IPS DF 6.9 (cell line): ENCODE data around the gene CNTFR.

Source experiments
- DNase-seq: peaks from one replicate; pipeline ENCODE4 v3.0.0-alpha.2; 2013; ENCODE audit warnings: low read depth, low spot score
- H3K27ac ChIP-seq: one replicate; pipeline ENCODE4 v1.5.1; 2013; ENCODE audit warnings: low read length, control low read depth
- H3K27me3 ChIP-seq: 2 replicates; pipeline ENCODE4 v1.6.1; 2013; ENCODE audit warnings: mild to moderate bottlenecking, low read length; ENCODE audit not compliant: control insufficient read depth, insufficient read depth
- H3K36me3 ChIP-seq: 2 replicates; pipeline ENCODE4 v1.6.1; 2013; ENCODE audit warnings: low read length; ENCODE audit not compliant: control insufficient read depth, insufficient read depth
- H3K4me1 ChIP-seq: 2 replicates; pipeline ENCODE4 v1.6.1; 2013; ENCODE audit warnings: low read length; ENCODE audit not compliant: control insufficient read depth, insufficient read depth
- H3K4me3 ChIP-seq: 2 replicates; pipeline ENCODE4 v1.5.1; 2013; ENCODE audit warnings: mild to moderate bottlenecking, low read length
- H3K9me3 ChIP-seq: 2 replicates; pipeline ENCODE4 v1.6.1; 2013; ENCODE audit warnings: low read length, inconsistent platforms; ENCODE audit not compliant: control insufficient read depth, insufficient read depth
- WGBS: extraction: QIAGEN DNeasy Blood & Tissue Kit; methylation state at CpG from one replicate; pipeline ENCODE4 v1.1.7; 2013; ENCODE audit warnings: mixed read lengths, missing lambda C conversion rate; ENCODE audit not compliant: insufficient read length, insufficient coverage; 5-methylcytosine and 5-hydroxymethylcytosine counted together

CNTFR gene

GRCh38 chr9:34560599-34561214 is 28.8 kb downstream of the CNTFR start:
- Histone ChIP-seq H3K27me3 (no peaks in the 10 kb centered on the region; the same call in 1 of the 2 replicates), H3K4me1 (peaks cover 8% of the 10 kb centered on the region), H3K27ac (no peak overlapping the region), H3K4me3 (no peak overlapping the region), H3K9me3 (no peaks in the 10 kb centered on the region), H3K36me3 (no peaks in the 10 kb centered on the region)
- no CpG with 5 or more reads among the region's 21 CpGs for WGBS
- DNase-seq: no peak

- H3K27ac ChIP-seq: no peak overlapping the region
Measured at GRCh38 chr9:34559624-34560455, 29.7 kb downstream of the CNTFR start.

GRCh38 chr9:34558919-34559623 is 30.5 kb downstream of the CNTFR start:
- no peak for DNase-seq
- H3K27me3 ChIP-seq: no peaks in the 10 kb centered on the region; the same call in 1 of the 2 replicates
- no peaks in the 10 kb centered on the region for H3K36me3 ChIP-seq
- no CpG with 5 or more reads among the region's 17 CpGs for WGBS
- H3K27ac ChIP-seq: no peak overlapping the region
- peaks cover 16% of the 10 kb centered on the region for H3K4me1 ChIP-seq
- H3K4me3 ChIP-seq: no peak overlapping the region
- no peaks in the 10 kb centered on the region for H3K9me3 ChIP-seq

More at GRCh38 chr9:34559624-34560455, 29.7 kb downstream of the CNTFR start:
- H3K9me3 ChIP-seq: no peaks in the 10 kb centered on the region
- WGBS: no CpG with 5 or more reads among the region's 21 CpGs
- H3K27me3 ChIP-seq: no peaks in the 10 kb centered on the region; the same call in 1 of the 2 replicates
- DNase-seq: no peak
- H3K36me3 ChIP-seq: no peaks in the 10 kb centered on the region
- H3K4me3 ChIP-seq: no peak overlapping the region
- H3K4me1 ChIP-seq: peaks cover 14% of the 10 kb centered on the region

DNA sequence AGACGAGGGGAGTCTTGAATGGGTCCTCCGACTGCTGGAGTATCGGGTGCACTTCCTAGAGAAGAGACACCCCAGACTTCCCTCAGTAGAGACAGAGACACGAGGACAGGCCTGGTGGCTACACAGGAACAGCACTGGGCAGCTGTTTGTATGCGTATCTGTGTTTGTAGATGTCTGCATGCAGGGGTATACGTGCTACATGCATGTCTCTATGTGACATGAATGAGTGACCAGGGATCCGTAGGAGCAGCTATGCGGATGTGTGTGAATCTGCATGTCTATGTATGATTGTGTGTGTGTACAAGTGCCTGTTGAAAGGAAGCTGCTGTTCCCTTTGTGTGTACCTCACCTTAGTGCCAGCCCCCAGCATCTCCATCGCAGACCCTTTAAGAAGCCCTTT is 31.2 kb downstream of the CNTFR start:
- H3K36me3 ChIP-seq: no peaks in the 10 kb centered on the region
- no peak overlapping the region for H3K4me3 ChIP-seq
- H3K27ac ChIP-seq: no peak overlapping the region
- peaks cover 16% of the 10 kb centered on the region for H3K4me1 ChIP-seq
- no CpG with 5 or more reads among the region's 9 CpGs for WGBS
- no peaks in the 10 kb centered on the region for H3K9me3 ChIP-seq
- no peak for DNase-seq
- no peaks in the 10 kb centered on the region; the same call in 1 of the 2 replicates for H3K27me3 ChIP-seq

DNA sequence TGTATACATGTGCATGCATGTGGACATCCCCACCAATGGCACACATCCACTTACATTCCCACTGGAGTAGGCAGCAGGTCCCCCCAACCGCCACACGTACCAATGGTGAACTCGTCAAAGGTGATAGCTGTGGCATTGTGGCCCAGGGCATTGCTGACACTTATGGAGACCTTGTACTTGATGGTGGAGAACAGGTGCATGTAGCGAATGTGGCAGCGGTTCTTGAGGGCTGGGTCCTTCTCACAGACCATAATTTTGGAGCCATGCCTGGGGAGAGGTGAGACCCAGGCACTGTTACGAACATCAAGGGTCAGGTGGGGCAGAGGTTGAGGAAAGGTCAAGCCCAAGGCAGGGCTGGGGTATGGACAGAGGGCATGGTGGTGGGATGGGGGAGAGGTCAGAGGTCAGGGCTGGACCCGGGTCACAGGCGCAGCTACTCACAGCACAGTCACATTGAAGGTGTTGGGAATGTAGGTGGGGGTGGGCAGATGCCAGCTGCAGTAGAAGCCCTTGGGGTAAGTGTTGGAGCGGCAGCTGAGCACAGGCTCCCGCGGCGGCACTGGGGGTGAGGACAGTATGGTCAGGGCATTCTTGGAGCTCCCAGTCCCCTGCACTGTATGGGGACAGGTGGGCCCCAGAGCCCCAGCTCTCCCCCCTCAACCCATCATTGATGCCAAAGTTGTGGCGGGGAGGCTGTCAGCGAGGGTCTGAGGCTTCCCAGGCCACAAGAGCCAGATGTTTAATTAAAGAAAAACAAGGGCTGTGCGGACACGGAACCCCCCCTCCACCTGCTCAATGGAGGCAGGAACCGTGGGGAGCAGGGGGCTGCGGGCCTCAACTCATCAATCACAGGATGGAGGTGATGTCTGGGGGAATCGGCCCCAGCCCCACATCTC is 31.9 kb downstream of the CNTFR start:
- WGBS: no CpG with 5 or more reads among the region's 19 CpGs
- H3K27ac ChIP-seq: no peak overlapping the region
- H3K9me3 ChIP-seq: no peaks in the 10 kb centered on the region
- H3K4me1 ChIP-seq: peaks cover 16% of the 10 kb centered on the region
- H3K27me3 ChIP-seq: no peaks in the 10 kb centered on the region
- DNase-seq: no peak
- no peak overlapping the region for H3K4me3 ChIP-seq
- H3K36me3 ChIP-seq: no peaks in the 10 kb centered on the region

GRCh38 chr9:34556949-34557348 is 32.6 kb downstream of the CNTFR start:
- DNase-seq: no peak
- no peak overlapping the region for H3K4me3 ChIP-seq
- H3K9me3 ChIP-seq: no peaks in the 10 kb centered on the region
- no peak overlapping the region for H3K27ac ChIP-seq
- peaks cover 16% of the 10 kb centered on the region for H3K4me1 ChIP-seq
- H3K36me3 ChIP-seq: no peaks in the 10 kb centered on the region
- WGBS: no CpG with 5 or more reads among the region's 6 CpGs
- H3K27me3 ChIP-seq: no peaks in the 10 kb centered on the region

DNA sequence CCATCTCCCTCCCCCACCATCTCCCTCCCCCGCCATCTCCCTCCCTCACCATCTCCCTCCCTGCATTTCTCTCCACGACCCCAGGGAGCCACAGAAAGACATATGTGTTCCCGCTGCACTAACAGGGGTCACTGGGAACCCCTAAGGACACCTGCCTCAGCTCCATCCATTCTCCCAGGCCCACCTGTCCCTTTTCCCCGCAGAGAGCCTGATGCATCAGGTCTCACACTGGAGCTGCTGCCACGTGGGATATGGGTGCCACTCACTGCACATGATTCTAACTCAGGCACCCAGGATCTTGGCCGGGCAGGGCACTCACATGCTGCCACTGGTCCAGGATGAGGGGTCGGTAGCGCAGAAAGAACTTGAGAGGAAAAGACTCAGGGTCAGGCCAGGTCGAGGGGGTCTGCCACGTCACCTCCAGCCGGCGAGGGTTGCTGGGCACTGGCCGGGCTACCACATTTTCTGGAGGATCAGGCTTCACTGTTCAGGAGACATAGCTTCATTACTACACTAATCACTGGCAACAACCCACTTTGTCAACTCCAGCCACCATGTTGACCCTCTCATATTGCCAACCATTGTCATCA is 33.5 kb downstream of the CNTFR start:
- Histone ChIP-seq H3K27me3 (no peaks in the 10 kb centered on the region), H3K9me3 (no peaks in the 10 kb centered on the region), H3K4me1 (peaks cover 16% of the 10 kb centered on the region), H3K4me3 (no peak overlapping the region), H3K36me3 (no peaks in the 10 kb centered on the region), H3K27ac (no peak overlapping the region)
- DNase-seq: no peak
- WGBS: no CpG with 5 or more reads among the region's 13 CpGs

GRCh38 chr9:34555500-34555899 is 34.0 kb downstream of the CNTFR start:
- WGBS: no CpG with 5 or more reads among the region's 5 CpGs
- no peaks in the 10 kb centered on the region for H3K9me3 ChIP-seq
- H3K27ac ChIP-seq: no peak overlapping the region
- no peak overlapping the region for H3K4me3 ChIP-seq
- H3K27me3 ChIP-seq: no peaks in the 10 kb centered on the region
- DNase-seq: no peak
- no peaks in the 10 kb centered on the region for H3K36me3 ChIP-seq
- peaks cover 16% of the 10 kb centered on the region for H3K4me1 ChIP-seq

DNA sequence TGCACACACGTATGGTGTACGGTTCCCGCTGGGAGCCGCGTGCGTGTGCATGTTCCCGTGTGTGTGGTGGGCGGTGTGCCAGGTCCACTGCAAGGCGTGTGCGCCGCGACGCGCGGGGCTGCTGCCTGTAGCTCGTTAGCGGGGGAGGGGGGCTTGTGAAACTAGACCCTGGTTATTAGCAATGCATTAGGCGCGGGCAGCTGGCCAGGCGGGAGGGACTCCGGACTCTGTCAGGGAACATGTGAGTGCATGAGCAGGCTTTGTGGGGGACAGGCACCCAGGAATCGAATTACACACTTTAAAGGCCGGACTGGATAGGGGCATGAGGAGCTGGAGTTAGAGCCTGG is 34.5 kb downstream of the CNTFR start:
- Histone ChIP-seq H3K27me3 (no peaks in the 10 kb centered on the region), H3K4me1 (peaks cover 14% of the 10 kb centered on the region), H3K4me3 (no peak overlapping the region), H3K36me3 (no peaks in the 10 kb centered on the region), H3K27ac (no peak overlapping the region), H3K9me3 (no peaks in the 10 kb centered on the region)
- no peak for DNase-seq
- WGBS: no CpG with 5 or more reads among the region's 23 CpGs
